Stimulated activated CD4-positive, alpha-beta T cell treated with anti-CD3 and anti-CD28 coated beads, Interleukin-15, amount 100 ng/mL, for 1 hour (primary cell): ENCODE data around the gene CCIN.
"Not testable (repeated sequence)": the region's sequence is repeated elsewhere in the genome, so short reads cannot be mapped to it uniquely, and the experiment has no call there.

ENCODE experiments used
- DNase-seq, 2 donors: peaks; one replicate each; pipeline ENCODE4 v3.0.0-alpha.2; 2020; ENCODE audit warnings: low read depth in 1 of 2, low spot score in 1 of 2

Gene CCIN

DNA sequence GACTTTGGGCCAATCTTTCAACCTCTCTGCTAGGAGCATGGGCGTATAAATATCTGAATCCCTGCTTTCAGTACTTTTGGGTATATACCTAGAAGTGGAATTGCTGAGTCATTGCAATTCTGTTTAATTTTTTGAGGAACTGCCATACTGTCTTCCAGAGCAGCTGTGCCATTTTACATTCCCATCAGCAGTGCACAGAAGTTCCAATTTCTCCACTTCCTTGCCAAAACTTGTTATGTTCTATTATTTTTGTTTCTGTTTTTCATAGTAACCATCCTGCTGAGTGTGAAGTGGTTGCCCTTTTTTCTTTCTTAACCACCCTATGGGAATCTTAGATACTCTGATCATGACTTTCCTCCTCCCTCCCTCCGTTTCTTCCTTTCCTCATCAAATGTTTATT, 11.1 kb upstream of the CCIN start:
- DNase-seq: no peak

DNA sequence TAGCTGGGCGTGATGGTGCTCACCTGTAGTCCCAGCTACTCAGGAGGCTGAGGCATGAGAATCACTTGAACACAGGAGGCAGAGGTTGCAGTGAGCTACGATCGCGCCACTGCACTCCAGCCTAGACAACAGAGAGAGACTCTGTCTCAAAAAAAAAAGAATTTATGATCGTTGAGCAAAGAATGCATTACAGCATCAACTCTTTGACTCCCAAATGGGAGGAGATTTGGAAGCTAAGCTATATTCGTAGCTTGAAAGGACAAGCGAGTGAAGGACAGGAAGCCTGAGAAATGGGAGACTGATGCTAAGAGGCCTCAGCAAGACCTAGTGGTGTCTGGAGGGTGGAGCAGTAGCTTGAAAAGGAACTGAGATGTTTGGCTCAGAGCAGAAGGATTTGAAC, 10.3 kb upstream of the CCIN start:
- no peak for DNase-seq

DNA sequence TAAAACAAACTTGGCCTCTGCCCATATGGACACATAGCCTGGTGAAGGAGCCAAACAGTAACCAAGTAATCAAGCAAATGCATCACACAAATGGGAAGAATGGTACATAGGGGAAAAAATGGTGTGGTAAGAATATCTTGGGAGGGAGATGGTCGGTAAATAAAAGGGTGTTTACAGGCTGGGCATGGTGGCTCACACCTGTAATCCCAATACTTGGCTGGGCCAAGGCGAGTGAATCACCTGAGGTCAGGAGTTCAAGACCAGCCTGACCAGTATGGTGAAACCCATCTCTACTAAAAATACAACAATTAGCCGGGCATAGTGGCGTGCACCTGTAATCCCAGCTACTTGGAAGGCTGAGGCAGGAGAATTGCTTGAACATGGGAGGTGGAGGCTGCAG, 9.7 kb upstream of the CCIN start:
- DNase-seq: not testable (repeated sequence)

DNA sequence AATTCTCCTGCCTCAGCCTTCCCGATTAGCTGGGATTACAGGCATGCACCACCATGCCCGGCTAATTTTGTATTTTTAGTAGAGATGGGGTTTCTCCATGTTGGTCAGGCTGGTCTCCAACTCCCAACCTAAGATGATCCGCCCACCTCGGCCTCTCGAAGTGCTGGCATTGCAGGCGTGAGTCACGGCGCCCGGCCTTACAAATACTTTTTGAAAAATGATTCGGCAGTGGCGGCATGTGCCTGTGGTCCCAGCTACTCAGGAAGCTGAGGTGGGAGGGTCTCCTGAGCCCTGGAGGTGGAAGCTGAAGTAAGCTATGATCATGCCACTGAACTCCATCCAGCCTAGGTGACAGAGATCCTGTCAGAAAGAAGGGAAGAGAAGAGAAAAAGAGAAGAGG, 9.1 kb upstream of the CCIN start:
- not testable (repeated sequence) for DNase-seq

GRCh38 chr9:36161187-36161586, 8.0 kb upstream of the CCIN start:
- no peak for DNase-seq

DNA sequence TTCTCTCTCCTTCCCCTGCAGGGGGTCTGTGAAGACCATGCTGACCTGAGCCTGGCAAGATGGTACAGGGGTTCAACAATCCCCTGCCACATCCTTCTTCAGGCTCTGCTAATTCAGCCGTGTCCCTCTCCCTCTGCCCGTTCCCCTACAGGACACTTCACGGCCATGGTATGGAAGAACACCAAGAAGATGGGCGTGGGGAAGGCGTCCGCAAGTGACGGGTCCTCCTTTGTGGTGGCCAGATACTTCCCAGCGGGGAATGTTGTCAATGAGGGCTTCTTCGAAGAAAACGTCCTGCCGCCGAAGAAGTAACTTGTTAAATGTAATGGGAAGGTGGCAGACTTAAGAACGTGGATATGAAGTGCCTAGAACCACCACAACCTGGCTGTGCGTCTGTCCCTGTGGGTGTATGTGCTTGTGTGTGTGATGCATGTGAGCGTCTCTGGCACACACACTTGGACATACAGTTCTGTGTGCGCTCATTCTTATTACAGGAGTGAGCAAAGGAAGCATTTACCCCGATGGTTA, 6.9 kb upstream of the CCIN start:
- DNase-seq: no peak

DNA sequence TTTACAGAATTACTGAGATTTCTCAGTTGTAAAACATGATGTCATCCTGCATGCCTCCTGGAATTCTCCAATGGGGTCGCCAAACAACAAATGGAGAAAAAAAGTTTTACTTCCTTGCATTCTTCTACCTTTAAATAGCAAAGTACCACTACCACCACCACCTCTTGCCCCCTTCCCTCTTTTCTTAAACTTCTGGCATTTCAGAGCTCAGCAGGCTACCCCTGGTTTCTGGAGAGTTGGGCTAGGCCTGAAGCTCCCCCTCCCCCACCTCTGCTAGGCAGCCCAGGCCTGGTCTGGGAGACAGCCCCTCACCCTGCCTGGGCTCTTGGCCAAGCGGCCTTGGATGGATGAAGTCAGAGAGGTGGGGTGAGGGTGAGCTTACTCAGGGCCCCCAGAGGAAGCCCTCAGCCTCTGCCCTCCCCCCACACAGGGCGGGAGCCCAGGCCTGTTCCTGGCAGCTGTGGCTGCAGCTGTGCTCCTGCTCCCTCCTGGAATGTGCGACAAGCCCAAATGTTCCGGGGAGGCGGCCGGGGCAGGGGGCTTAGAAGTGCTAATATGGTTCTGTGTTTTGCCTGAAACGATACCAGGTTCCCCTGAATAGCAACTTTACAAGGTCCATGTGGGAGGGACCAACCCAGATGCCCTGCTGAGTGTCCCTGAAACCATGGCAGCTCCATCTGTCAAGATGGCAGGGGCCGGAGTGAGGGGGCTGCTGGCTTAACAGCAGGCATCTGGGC, 6.0 kb upstream of the CCIN start:
- no peak for DNase-seq

DNA sequence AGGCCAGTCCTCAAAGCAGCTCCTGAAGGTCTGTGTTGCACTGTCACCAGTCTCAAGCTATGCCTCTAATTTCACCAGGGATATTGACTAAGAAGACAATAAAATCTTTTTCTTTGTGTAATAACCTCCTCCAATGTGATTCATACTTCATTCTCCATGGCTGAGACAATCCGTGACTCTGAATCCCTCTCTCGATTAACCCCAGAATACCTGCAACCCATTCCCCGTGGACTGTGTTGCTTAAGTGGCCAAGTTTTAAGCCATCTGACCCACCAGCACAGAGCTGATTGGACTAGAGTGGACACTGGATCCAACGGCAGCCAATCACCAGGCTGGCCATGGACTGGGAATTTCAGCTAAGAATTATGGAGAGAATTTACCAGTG, 5.4 kb upstream of the CCIN start:
- no peak for DNase-seq

DNA sequence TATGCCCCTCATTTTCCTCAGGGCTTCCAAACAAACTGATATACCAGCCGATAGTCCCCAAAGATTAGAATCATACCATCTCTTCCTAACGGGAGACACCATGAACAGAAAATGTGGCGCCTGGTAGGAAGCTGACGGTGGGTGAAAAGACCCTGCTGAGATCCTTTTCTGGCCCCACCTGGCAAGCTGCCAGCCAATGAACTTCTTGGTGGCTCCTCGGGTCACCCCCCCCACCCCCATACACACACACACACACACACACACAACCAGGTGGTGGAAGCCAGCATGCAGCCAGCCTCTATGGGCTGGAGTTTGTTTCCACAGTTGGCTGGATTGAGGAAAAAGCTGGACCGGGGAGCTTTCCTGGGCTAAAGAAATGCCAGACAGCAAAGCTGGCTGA, 4.8 kb upstream of the CCIN start:
- DNase-seq: no peak

DNA sequence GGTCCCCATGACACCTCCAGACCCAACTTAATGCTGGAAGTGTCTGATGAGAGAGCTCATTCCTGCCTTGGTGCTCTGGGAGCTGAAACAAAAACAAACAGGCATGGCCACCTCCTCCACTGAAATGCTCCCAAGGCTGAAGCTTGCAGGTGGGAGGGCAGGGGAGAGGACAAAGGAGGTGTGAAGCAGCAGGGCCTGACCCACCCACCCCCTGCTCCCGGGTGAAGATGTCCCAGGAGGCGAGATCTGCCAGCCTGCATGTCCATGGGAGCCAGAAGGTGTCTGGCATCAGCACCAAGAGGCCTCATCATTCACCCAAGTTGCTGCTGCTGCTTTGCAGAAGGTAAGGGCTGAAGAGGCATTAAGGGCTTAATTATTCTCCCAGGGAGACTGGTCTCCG, 4.2 kb upstream of the CCIN start:
- DNase-seq: no peak

GRCh38 chr9:36165826-36166167, 3.4 kb upstream of the CCIN start:
- DNase-seq: no peak

GRCh38 chr9:36166168-36166927, 2.8 kb upstream of the CCIN start:
- peak; percentile 72 to 78 for DNase-seq

GRCh38 chr9:36169708-36170107, 520 bp downstream of the CCIN start:
- DNase-seq: no peak

- DNase-seq: no peak
Observed at GRCh38 chr9:36170531-36170930, 1.3 kb downstream of the CCIN start.

DNA sequence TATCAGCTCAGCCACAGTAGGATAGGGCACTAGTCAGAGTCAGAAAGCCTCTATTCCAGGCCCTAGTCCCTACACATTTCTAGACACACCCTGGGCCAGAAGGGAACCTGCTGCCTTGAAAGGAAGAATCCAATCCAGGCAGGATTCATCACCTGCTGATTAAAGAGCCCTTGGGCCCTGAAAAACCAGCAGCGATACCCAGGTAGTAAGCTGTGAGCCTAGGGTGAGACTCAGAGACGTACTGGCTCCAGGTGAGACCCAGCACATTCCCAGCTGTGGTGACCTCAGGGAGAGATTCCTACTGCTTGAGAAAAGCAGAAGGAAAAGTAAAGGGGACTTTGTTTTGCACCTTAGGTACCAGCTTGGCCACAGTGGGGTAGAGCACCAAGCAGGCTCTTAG, 4.7 kb downstream of the CCIN start:
- no peak for DNase-seq

DNA sequence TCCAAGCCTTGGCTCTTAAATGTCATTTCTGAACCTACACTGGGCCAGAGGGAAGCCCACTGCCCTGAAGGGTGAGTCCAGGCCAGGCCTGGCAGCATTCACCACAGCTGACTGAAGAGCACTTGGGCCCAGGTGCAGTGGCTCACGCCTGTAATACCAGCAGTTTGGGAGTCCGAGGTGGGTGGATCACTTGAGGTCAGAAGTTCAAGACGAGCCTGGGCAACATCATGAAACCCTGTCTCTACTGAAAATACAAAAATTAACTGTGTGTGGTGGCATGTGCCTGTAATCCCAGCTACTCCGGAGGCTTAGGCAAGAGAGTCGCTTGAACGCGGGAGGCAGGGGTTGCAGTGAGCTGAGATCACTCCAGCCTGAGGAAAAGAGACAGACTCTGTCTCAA, 5.1 kb downstream of the CCIN start:
- DNase-seq: no peak

- no peak for DNase-seq
Observed at GRCh38 chr9:36174731-36175130, 5.5 kb downstream of the CCIN start.

DNA sequence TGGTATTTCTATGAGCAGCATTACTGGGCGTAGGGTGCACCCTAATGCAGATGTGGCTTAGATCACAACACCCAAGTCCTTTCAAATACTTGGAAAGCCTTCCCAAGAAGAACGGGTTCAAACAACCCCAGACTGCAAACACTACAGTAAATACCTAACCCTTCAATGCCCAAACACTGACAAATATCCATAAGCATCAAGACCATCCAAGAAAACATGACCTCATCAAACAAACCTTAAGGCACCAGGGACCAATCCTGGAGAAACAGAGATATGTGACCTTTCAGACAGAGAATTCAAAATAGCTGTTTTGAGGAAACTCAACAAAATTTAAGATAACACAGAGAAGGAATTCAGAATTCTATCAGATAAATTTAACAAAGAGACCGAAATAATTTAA, 6.0 kb downstream of the CCIN start:
- not testable (repeated sequence) for DNase-seq

- DNase-seq: not testable (repeated sequence)
Observed at GRCh38 chr9:36176496-36176895, 7.3 kb downstream of the CCIN start.

GRCh38 chr9:36177571-36177970, 8.4 kb downstream of the CCIN start:
- no peak for DNase-seq

GRCh38 chr9:36180243-36180642, 11.1 kb downstream of the CCIN start:
- not testable (repeated sequence) for DNase-seq

DNA sequence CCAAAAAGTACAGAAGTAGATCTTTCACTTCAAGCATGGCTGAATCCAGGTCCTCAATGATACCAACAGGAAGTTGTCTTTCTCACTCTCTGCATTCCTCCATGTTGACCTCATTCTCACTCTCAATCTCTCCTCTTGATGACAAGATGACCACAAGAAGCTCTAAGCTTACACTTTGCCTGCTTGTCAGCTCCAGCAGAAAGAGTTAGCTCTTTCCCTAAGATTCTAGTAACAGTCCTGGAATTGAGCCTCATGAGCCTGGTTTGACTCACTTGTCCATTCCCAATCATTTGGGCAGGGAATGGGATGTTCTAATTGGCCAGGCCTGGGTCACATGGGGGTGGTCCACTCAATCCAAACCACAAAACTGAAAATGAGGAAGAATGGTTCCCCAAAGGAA, 18.2 kb downstream of the CCIN start:
- DNase-seq: no peak

- DNase-seq: no peak
Observed at GRCh38 chr9:36188212-36188611, 19.0 kb downstream of the CCIN start.
